ENCODE data around the gene SCYL3.
A peak's percentile ranks its signal among the peaks of the same experiment; 100 is the strongest.

SCYL3 gene

GRCh38 chr1:169900571-169900970 is 6.9 kb upstream of the SCYL3 start:
- no peak for DNase-seq (ENCODE audit: low read depth)
- no peak for TF ChIP-seq CTCF (IDR thresholded peaks at IDR 0.05; ENCODE audit: low read length, missing control alignments)
- H3K4me3 ChIP-seq (replicated peaks; ENCODE audit: low read depth, low read length), result no peak overlapping the region

- DNase-seq (ENCODE audit: low read depth), result no peak
- TF ChIP-seq CTCF (IDR thresholded peaks at IDR 0.05; ENCODE audit: low read length, missing control alignments), result no peak
Observed at GRCh38 chr1:169899519-169900217, 6.0 kb upstream of the SCYL3 start.

GRCh38 chr1:169896013-169896412 is 2.3 kb upstream of the SCYL3 start:
- DNase-seq (ENCODE audit: low read depth), result peak; percentile 16
- no peak for TF ChIP-seq CTCF (IDR thresholded peaks at IDR 0.05; ENCODE audit: low read length, missing control alignments)
- H3K4me3 ChIP-seq (replicated peaks; ENCODE audit: low read depth, low read length), result no peak overlapping the region

More at GRCh38 chr1:169899519-169900217, 6.0 kb upstream of the SCYL3 start:
- H3K4me3 ChIP-seq (replicated peaks; ENCODE audit: low read depth, low read length), result no peak overlapping the region

- TF ChIP-seq CTCF (IDR thresholded peaks at IDR 0.05; ENCODE audit: low read length, missing control alignments), result no peak
- peak overlapping the region; percentile 73 for H3K4me3 ChIP-seq (replicated peaks; ENCODE audit: low read depth, low read length)
- no peak for DNase-seq (ENCODE audit: low read depth)
Observed at GRCh38 chr1:169894424-169895145, 889 bp upstream of the SCYL3 start.

GRCh38 chr1:169892927-169893644 is 610 bp downstream of the SCYL3 start:
- H3K4me3 ChIP-seq (replicated peaks; ENCODE audit: low read depth, low read length), result peak overlapping the region; percentile 73
- peak; percentile 40 for DNase-seq (ENCODE audit: low read depth)
- TF ChIP-seq CTCF (IDR thresholded peaks at IDR 0.05; ENCODE audit: low read length, missing control alignments), result no peak

- H3K4me3 ChIP-seq (replicated peaks; ENCODE audit: low read depth, low read length), result peak overlapping the region; percentile 73
- no peak for TF ChIP-seq CTCF (IDR thresholded peaks at IDR 0.05; ENCODE audit: low read length, missing control alignments)
Observed at GRCh38 chr1:169892176-169892926, 1.3 kb downstream of the SCYL3 start.

More at GRCh38 chr1:169892176-169892926, 1.3 kb downstream of the SCYL3 start:
- DNase-seq (ENCODE audit: low read depth), result no peak

Measured in fibroblast of pulmonary artery (primary cell).